Large intestine (tissue), 12 donors: ENCODE measurements around the gene ARHGEF39. TPM values are rescaled to one million over a fixed set of nuclear protein-coding genes. Genes with fewer than 3 reads are reported as not detected.
A peak's percentile ranks its signal among the peaks of the same experiment; 100 is the strongest.

Experiments
- DNase-seq, 2 donors: peaks; one replicate each; pipeline versions ENCODE4 v3.0.0 to v3.0.0-alpha.2; 2013
- H3K27ac ChIP-seq: one replicate; pipeline ENCODE4 v1.5.1; 2013; ENCODE audit warnings: low read length
- H3K27me3 ChIP-seq: 2 replicates; pipeline ENCODE4 v1.6.1; 2013; ENCODE audit warnings: low read length; ENCODE audit not compliant: control insufficient read depth, insufficient read depth
- H3K36me3 ChIP-seq: 2 replicates; pipeline ENCODE4 v1.6.1; 2013; ENCODE audit warnings: low read length; ENCODE audit not compliant: control insufficient read depth, insufficient read depth
- H3K4me1 ChIP-seq: one replicate; pipeline ENCODE4 v1.6.1; 2013; ENCODE audit warnings: low read length; ENCODE audit not compliant: control insufficient read depth, insufficient read depth
- H3K4me3 ChIP-seq: one replicate; pipeline ENCODE4 v1.5.1; 2013; ENCODE audit warnings: low read length
- H3K9me3 ChIP-seq: one replicate; pipeline ENCODE4 v1.6.1; 2013; ENCODE audit warnings: mild to moderate bottlenecking, low read depth, low read length, moderate library complexity; ENCODE audit not compliant: control insufficient read depth
- WGBS: methylation state at CpG from one replicate; pipeline ENCODE4 v1.1.5; 2013; ENCODE audit warnings: low lambda C conversion rate; ENCODE audit not compliant: insufficient coverage; 5-methylcytosine and 5-hydroxymethylcytosine counted together
- long read RNA-seq, 11 donors: transcript quantifications; one replicate each; lab custom pipeline, GENCODE V29; 2026
- polyA plus RNA-seq: library from polyadenylated mRNA; unstranded; fragments of 120-200 nt; gene quantifications from one replicate; pipeline ENCODE4 v1.2.1, GENCODE V29; 2013

Gene ARHGEF39, protein sequence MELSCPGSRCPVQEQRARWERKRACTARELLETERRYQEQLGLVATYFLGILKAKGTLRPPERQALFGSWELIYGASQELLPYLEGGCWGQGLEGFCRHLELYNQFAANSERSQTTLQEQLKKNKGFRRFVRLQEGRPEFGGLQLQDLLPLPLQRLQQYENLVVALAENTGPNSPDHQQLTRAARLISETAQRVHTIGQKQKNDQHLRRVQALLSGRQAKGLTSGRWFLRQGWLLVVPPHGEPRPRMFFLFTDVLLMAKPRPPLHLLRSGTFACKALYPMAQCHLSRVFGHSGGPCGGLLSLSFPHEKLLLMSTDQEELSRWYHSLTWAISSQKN
- 5.2 TPM for polyA plus RNA-seq
- long read RNA-seq, donor 1, partial matches to known transcripts, result 0 of 1 reads
- long read RNA-seq, donor 1, other reads (novel, unspliced or antisense), result 0 of 1 reads
- long read RNA-seq, donor 2, partial matches to known transcripts, result 0 of 1 reads
- long read RNA-seq, donor 2, other reads (novel, unspliced or antisense), result 0 of 1 reads
- long read RNA-seq, donor 3, result 0 reads
- long read RNA-seq, donor 4, partial matches to known transcripts, result 0 of 1 reads
- long read RNA-seq, donor 4, other reads (novel, unspliced or antisense), result 0 of 1 reads
- long read RNA-seq, donor 5, result 0 reads
- long read RNA-seq, donor 6, partial matches to known transcripts, result 31 of 52 reads
- long read RNA-seq, donor 6, other reads (novel, unspliced or antisense), result 18 of 52 reads
- long read RNA-seq, donor 7, partial matches to known transcripts, result 0 of 1 reads
- long read RNA-seq, donor 7, other reads (novel, unspliced or antisense), result 0 of 1 reads
- long read RNA-seq, donor 8, partial matches to known transcripts, result 64 of 81 reads
- long read RNA-seq, donor 8, other reads (novel, unspliced or antisense), result 16 of 81 reads
- long read RNA-seq, donor 9, partial matches to known transcripts, result 0 of 1 reads
- long read RNA-seq, donor 9, other reads (novel, unspliced or antisense), result 0 of 1 reads
- long read RNA-seq, donor 10, result 0 reads
- long read RNA-seq, donor 11, partial matches to known transcripts, result 0 of 21 reads
- long read RNA-seq, donor 11, other reads (novel, unspliced or antisense), result 19 of 21 reads

DNA sequence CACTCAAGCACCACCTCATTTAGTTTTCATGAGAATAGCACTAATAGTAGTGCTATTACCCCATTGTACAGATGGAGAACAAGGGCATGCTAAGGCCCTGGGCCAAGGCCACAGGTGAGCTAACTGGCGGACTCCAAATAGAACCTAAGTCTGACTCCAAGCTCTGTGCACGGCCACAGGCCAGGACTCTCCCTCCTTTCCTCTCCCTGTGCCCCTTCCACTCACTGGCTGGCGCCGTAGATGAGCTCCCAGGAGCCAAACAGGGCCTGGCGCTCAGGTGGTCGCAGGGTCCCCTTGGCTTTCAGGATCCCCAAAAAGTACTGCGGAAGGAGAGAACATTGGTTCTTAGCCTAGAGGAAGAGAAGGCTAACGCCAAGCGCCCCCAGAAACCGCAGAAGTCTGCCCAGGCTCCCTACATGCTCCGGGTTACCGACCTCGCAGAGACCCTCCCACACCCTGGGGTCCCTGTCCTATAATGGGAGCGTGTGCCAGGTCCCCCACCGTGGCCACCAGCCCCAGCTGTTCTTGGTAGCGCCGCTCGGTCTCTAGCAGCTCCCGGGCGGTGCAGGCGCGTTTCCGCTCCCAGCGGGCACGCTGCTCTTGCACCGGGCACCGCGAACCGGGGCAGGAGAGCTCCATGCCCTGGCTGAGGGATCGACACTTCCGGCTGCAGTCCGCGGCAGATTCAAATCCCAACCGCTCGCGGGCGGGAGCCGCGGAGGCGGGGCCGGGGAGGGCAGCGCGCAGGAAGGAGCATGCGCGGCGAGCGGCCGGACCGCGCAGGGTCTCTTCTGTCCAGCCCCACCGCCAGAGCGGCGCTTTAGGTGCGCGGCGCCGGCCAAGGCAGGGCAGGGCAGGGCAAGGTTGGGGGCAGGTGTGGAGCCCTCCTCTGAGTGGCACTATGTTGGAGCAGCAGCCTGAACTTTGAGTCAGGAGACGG is at the start of gene ARHGEF39:
Gene ARHGEF39, minus strand, starts transcription at position 665 of the 940 bp plus-strand sequence. Its CDS starts 26 bp downstream, at position 639.
- peak; percentile 80 to 83 for DNase-seq
- peaks cover 12% of the 10 kb centered on the region for H3K36me3 ChIP-seq
- peak within 1 kb of the TSS; percentile 2 for H3K27ac ChIP-seq
- peaks cover 17% of the 10 kb centered on the region for H3K4me1 ChIP-seq
- peak within 1 kb of the TSS; percentile 62 for H3K4me3 ChIP-seq
- H3K9me3 ChIP-seq, result no peaks in the 10 kb centered on the region
- WGBS, result no CpG with 5 or more reads among the region's 58 CpGs
- H3K27me3 ChIP-seq, result no peaks in the 10 kb centered on the region

DNA sequence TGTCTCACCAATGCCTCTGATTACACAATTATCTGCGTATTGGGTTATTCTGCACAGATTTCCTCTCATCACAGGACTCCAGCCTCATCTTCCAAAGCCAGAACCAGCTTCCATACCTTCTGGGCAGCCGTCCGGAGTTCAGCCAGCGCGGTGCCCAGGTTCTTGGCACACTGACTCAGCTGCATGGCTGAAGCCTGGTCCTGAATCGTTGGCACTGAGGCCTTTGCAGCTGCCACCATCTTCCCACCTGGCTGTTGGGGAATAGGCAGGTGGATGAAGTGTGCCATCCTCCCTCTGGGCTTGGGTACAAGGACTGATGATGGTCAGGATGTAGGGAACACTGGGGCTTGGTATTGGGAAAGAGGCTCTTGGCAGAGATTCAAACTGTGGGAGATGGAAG is 49.1 kb upstream of the ARHGEF39 start:
- WGBS, result no CpG with 5 or more reads among the region's 6 CpGs
- Histone ChIP-seq H3K27ac (no peak overlapping the region), H3K36me3 (peaks cover 92% of the 10 kb centered on the region)

DNA sequence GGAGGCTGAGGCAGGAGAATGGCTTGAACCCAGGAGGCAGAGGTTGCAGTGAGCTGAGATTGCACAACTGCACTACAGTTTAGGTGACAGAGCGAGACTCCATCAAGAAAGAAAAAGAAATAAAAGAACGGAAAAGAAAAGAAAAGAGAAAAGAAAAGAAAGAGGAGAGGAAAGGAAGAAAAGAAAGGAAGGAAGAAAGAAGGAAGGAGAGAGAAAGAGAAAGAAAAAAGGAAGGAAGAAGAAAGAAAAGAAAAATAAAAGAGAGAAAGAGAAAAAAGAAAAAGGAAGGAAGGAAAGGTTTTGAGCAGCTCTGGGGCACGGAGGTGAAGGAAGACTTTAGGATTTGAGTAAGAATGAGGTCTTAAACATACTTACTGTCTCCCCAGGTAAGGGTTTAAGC is 48.6 kb upstream of the ARHGEF39 start:
- WGBS, result 90% methylated on average over 3 of the region's 3 CpGs
- DNase-seq, result no peak
- no peaks in the 10 kb centered on the region for H3K9me3 ChIP-seq
- H3K27ac ChIP-seq, result no peak overlapping the region
- H3K36me3 ChIP-seq, result peaks cover 92% of the 10 kb centered on the region
- no peak overlapping the region for H3K4me3 ChIP-seq
- H3K4me1 ChIP-seq, result no peaks in the 10 kb centered on the region
- no peaks in the 10 kb centered on the region for H3K27me3 ChIP-seq

More for the DNA sequence above, 49.1 kb upstream of the ARHGEF39 start:
- Histone ChIP-seq H3K4me1 (no peaks in the 10 kb centered on the region), H3K27me3 (no peaks in the 10 kb centered on the region), H3K4me3 (no peak overlapping the region), H3K9me3 (no peaks in the 10 kb centered on the region)
- no peak for DNase-seq

DNA sequence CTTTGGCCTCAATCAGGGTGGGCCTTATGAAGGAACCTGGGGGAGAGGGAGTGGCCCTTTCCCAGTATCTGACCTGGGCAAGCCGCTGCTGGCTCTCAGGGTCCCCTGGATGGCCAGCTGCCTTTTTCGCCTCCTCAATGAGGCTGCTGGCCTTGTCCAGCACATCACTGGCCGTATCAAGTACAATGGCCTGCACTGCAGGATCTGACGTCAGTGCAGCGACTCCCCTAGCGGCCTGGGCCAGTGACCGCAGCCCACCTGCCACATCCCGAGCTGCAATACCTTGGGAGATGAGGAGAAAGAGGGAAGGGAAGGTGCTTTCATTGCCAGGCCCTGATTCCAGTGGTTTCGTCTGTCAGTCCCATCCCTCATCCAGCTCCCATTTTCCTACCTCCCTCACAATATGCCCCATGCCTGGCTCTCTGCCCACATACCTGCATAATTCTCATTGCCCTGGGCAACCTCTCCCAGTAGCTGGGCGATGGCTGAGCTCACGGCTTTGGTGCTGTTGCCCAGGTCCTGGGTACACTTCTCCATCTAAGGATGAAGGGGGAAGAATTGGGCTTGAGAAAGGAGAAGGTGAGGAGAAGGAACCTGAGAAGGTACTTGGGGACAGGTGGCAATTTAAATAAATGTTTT is 47.9 kb upstream of the ARHGEF39 start:
- no peaks in the 10 kb centered on the region for H3K9me3 ChIP-seq
- WGBS, result no CpG with 5 or more reads among the region's 11 CpGs
- peaks cover 90% of the 10 kb centered on the region for H3K36me3 ChIP-seq
- H3K27ac ChIP-seq, result no peak overlapping the region
- no peaks in the 10 kb centered on the region for H3K27me3 ChIP-seq
- H3K4me1 ChIP-seq, result no peaks in the 10 kb centered on the region
- H3K4me3 ChIP-seq, result no peak overlapping the region
- no peak for DNase-seq

DNA sequence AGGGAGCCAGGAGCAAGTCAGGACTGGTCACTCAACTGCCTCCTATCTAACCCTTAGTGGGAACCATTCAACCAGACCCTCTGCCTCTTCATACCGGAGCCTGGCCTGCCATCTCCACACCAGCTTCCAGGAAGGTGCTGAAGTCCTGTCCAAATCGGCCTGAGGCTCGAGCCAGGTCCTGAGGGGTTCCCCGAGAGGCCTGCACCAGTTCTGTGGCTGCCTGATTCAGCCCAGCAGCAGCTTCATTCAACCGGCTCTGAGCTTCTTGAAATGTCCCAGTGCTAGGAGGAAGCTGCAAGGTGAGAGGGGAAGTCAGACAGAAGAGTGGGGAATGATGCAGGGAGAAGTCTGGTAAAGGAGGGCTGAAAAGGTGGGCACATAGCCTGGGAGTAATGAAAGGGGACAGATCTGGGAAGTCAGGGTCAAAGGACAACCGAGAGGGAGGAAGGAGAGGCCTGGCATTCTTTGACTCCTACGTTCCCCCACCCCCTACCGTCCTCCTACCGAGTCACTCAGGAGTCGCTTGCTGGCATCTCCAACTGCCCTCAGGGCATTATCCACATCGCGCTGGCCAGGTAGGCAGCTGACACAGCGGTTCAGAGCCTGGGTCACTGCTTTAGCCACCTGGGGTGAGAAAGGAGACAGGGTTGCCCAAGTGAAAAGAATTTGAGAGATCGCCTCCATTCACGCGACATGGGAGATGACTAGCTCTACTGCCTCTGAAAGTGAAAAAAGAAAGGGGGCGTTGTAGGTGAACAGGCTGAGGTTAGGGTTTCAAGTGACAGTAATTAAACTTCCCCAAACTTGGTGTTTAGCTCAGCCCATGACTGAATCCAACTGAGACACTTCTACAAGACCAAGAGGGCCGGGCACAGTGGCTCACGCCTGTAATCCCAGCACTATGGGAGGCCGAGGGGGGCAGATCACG is 46.8 kb upstream of the ARHGEF39 start:
- DNase-seq, result no peak
- Histone ChIP-seq H3K27ac (no peak overlapping the region), H3K27me3 (no peaks in the 10 kb centered on the region), H3K4me1 (no peaks in the 10 kb centered on the region), H3K4me3 (no peak overlapping the region), H3K9me3 (no peaks in the 10 kb centered on the region), H3K36me3 (peaks cover 90% of the 10 kb centered on the region)
- no CpG with 5 or more reads among the region's 21 CpGs for WGBS

DNA sequence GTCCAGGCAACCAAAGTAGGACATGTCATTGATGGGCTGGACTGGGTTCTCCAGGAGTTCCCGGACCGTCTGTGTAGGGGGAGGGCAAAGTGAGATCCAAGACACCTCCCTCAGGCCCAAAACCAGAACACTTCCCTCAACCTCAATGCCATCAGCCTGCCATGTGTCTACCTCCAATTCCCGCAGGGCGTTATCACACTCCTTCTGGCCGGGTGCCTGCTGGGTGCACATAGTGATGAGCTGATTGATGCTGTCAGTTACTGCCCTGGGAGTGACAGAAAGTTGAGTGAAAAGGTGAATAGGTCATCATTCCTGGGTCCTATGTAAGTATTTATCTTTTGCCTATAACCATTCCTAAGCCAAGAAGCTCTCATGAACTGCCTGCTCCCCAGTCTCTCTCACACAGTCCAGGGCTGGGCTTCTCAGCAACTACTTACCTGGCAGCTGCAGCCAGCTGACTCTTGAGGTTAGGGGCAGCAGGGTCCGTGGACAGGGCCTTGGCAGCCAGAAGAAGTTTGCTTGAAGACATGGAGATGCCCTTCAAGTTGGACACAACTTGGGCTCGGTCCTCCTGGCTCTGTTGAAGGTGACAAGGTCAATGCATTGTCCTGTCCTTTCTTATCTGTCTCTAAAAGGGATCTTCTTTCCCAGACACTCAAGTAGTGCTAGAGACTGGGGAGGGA is 46.0 kb upstream of the ARHGEF39 start:
- WGBS, result no CpG with 5 or more reads among the region's 7 CpGs
- H3K27ac ChIP-seq, result no peak overlapping the region
- peaks cover 90% of the 10 kb centered on the region for H3K36me3 ChIP-seq
- no peak overlapping the region for H3K4me3 ChIP-seq
- no peaks in the 10 kb centered on the region for H3K27me3 ChIP-seq
- no peak for DNase-seq
- no peaks in the 10 kb centered on the region for H3K4me1 ChIP-seq
- no peaks in the 10 kb centered on the region for H3K9me3 ChIP-seq

DNA sequence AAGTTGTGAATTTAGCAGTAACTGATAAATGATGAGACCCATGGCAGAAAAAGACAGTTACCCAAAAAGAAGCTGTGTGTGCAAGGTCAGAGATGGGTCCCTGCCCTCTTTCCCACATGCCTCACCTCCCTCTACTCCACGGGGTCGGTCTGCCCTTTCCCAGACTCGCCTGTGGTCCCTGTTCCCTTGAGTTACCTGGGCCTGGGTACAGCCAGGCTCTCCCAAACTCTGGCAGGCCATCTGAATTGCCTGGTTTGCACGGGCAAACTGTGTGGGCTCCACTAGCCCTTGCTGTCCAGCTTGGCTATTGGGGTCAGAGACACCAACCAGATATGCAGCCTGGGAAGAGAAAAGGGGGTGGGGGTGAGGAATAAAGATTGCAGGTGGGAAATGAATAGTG is 43.2 kb upstream of the ARHGEF39 start:
- Histone ChIP-seq H3K9me3 (no peaks in the 10 kb centered on the region), H3K4me1 (no peaks in the 10 kb centered on the region), H3K27ac (no peak overlapping the region), H3K27me3 (no peaks in the 10 kb centered on the region), H3K36me3 (peaks cover 92% of the 10 kb centered on the region), H3K4me3 (no peak overlapping the region)
- DNase-seq, result no peak
- WGBS, result no CpG with 5 or more reads among the region's 4 CpGs

DNA sequence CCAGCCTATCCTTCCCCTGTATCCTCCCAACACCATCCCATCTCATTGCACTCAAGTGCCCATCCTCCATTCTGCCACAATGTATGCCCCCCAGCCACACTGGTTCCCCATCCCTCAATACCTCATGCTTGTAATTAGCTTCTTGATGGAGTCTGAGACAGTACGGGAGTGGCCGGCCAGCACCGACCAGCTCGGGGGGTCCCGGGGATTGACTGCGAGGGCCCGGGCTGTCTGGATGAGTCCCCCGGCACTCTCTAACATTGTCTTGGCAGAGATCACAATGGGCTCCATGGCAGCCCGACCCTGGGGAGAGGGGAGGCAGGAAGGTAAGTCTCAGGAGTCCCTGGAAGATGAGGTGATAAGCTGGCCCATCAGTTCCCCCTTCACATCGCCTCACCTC is 42.0 kb upstream of the ARHGEF39 start:
- no peak for DNase-seq
- no CpG with 5 or more reads among the region's 10 CpGs for WGBS
- H3K27ac ChIP-seq, result no peak overlapping the region
- H3K4me3 ChIP-seq, result no peak overlapping the region
- no peaks in the 10 kb centered on the region for H3K9me3 ChIP-seq
- H3K4me1 ChIP-seq, result no peaks in the 10 kb centered on the region
- H3K27me3 ChIP-seq, result no peaks in the 10 kb centered on the region
- H3K36me3 ChIP-seq, result peaks cover 92% of the 10 kb centered on the region
